Measurements from ENCODE around the gene C1QBP. TPM values are rescaled to one million over a fixed set of nuclear protein-coding genes. Genes with fewer than 3 reads are reported as not detected.
"Not testable (repeated sequence)": the region's sequence is repeated elsewhere in the genome, so short reads cannot be mapped to it uniquely, and the experiment has no call there.

Gene C1QBP
- polyA plus RNA-seq, 2 donors: 118 to 204 TPM

- H3K4me1 ChIP-seq (ENCODE audit: control insufficient read depth in 2 of 2, insufficient read depth in 2 of 2, low read length in 1 of 2); H3K27ac ChIP-seq (ENCODE audit: low read depth in 2 of 2, low read length in 1 of 2); H3K9me3 ChIP-seq (ENCODE audit: control insufficient read depth in 2 of 2, insufficient read depth in 1 of 2, low read depth in 1 of 2, low read length in 1 of 2); H3K4me3 ChIP-seq (ENCODE audit: low read depth in 1 of 2, low read length in 2 of 2); H3K27me3 ChIP-seq (ENCODE audit: control insufficient read depth in 1 of 2, insufficient read depth in 2 of 2, low read length in 2 of 2): not testable (repeated sequence)
- peaks cover 18 to 21% of the 10 kb centered on the region in 2 donors for H3K36me3 ChIP-seq (ENCODE audit: control insufficient read depth in 2 of 2, insufficient read depth in 2 of 2, low read length in 1 of 2)
- WGBS, 2 donors: 85 to 87% methylated on average over 11 to 12 of the region's 12 CpGs
Observed at GRCh38 chr17:5435781-5436315, 3.1 kb downstream of the C1QBP start.

GRCh38 chr17:5434984-5435383 lies 4.0 kb downstream of the C1QBP start:
- Histone ChIP-seq H3K4me1 (ENCODE audit: control insufficient read depth in 2 of 2, insufficient read depth in 2 of 2, low read length in 1 of 2) (peaks cover 0 to 3% of the 10 kb centered on the region in 2 donors), H3K27ac (ENCODE audit: low read depth in 2 of 2, low read length in 1 of 2) (no peak overlapping the region), H3K36me3 (ENCODE audit: control insufficient read depth in 2 of 2, insufficient read depth in 2 of 2, low read length in 1 of 2) (peaks cover 18 to 23% of the 10 kb centered on the region in 2 donors)

GRCh38 chr17:5431949-5432556 lies 6.9 kb downstream of the C1QBP start:
- Histone ChIP-seq H3K4me1 (ENCODE audit: control insufficient read depth in 2 of 2, insufficient read depth in 2 of 2, low read length in 1 of 2) (peaks cover 0 to 3% of the 10 kb centered on the region in 2 donors), H3K27ac (ENCODE audit: low read depth in 2 of 2, low read length in 1 of 2) (peak overlapping the region; percentile 1 to 58), H3K27me3 (ENCODE audit: control insufficient read depth in 1 of 2, insufficient read depth in 2 of 2, low read length in 2 of 2) (no peaks in the 10 kb centered on the region), H3K36me3 (ENCODE audit: control insufficient read depth in 2 of 2, insufficient read depth in 2 of 2, low read length in 1 of 2) (peaks cover 24 to 25% of the 10 kb centered on the region in 2 donors), H3K9me3 (ENCODE audit: control insufficient read depth in 2 of 2, insufficient read depth in 1 of 2, low read depth in 1 of 2, low read length in 1 of 2) (no peaks in the 10 kb centered on the region), H3K4me3 (ENCODE audit: low read depth in 1 of 2, low read length in 2 of 2) (no peak overlapping the region)
- WGBS, 2 donors: 63 to 65% methylated on average over 3 of the region's 3 CpGs

More at GRCh38 chr17:5434984-5435383, 4.0 kb downstream of the C1QBP start:
- no peaks in the 10 kb centered on the region for H3K9me3 ChIP-seq (ENCODE audit: control insufficient read depth in 2 of 2, insufficient read depth in 1 of 2, low read depth in 1 of 2, low read length in 1 of 2)
- WGBS, 2 donors: 93 to 94% methylated on average over 2 of the region's 2 CpGs
- H3K4me3 ChIP-seq (ENCODE audit: low read depth in 1 of 2, low read length in 2 of 2): no peak overlapping the region
- H3K27me3 ChIP-seq (ENCODE audit: control insufficient read depth in 1 of 2, insufficient read depth in 2 of 2, low read length in 2 of 2): no peaks in the 10 kb centered on the region

GRCh38 chr17:5431234-5431633 lies 7.7 kb downstream of the C1QBP start:
- not testable (repeated sequence) for H3K9me3 ChIP-seq (ENCODE audit: control insufficient read depth in 2 of 2, insufficient read depth in 1 of 2, low read depth in 1 of 2, low read length in 1 of 2); H3K4me3 ChIP-seq (ENCODE audit: low read depth in 1 of 2, low read length in 2 of 2); H3K4me1 ChIP-seq (ENCODE audit: control insufficient read depth in 2 of 2, insufficient read depth in 2 of 2, low read length in 1 of 2); H3K27me3 ChIP-seq (ENCODE audit: control insufficient read depth in 1 of 2, insufficient read depth in 2 of 2, low read length in 2 of 2)
- Histone ChIP-seq H3K27ac (ENCODE audit: low read depth in 2 of 2, low read length in 1 of 2) (peak overlapping the region; percentile 1 to 75), H3K36me3 (ENCODE audit: control insufficient read depth in 2 of 2, insufficient read depth in 2 of 2, low read length in 1 of 2) (peaks cover 24 to 26% of the 10 kb centered on the region in 2 donors)
- WGBS, 2 donors: 81 to 86% methylated on average over 5 of the region's 5 CpGs

GRCh38 chr17:5430413-5430999 lies 8.4 kb downstream of the C1QBP start:
- Histone ChIP-seq H3K4me3 (ENCODE audit: low read depth in 1 of 2, low read length in 2 of 2) (no peak overlapping the region), H3K27me3 (ENCODE audit: control insufficient read depth in 1 of 2, insufficient read depth in 2 of 2, low read length in 2 of 2) (no peaks in the 10 kb centered on the region), H3K27ac (ENCODE audit: low read depth in 2 of 2, low read length in 1 of 2) (peak overlapping the region; percentile 41 to 75), H3K36me3 (ENCODE audit: control insufficient read depth in 2 of 2, insufficient read depth in 2 of 2, low read length in 1 of 2) (peaks cover 24 to 33% of the 10 kb centered on the region in 2 donors), H3K9me3 (ENCODE audit: control insufficient read depth in 2 of 2, insufficient read depth in 1 of 2, low read depth in 1 of 2, low read length in 1 of 2) (no peaks in the 10 kb centered on the region), H3K4me1 (ENCODE audit: control insufficient read depth in 2 of 2, insufficient read depth in 2 of 2, low read length in 1 of 2) (peaks cover 0 to 3% of the 10 kb centered on the region in 2 donors)
- WGBS, 2 donors: 88 to 89% methylated on average over 3 of the region's 3 CpGs

- WGBS, 2 donors: 72 to 77% methylated on average over 3 of the region's 3 CpGs
Observed at GRCh38 chr17:5429191-5429887, 9.6 kb downstream of the C1QBP start.

GRCh38 chr17:5425826-5426225 lies 13.1 kb downstream of the C1QBP start:
- Histone ChIP-seq H3K4me1 (ENCODE audit: control insufficient read depth in 2 of 2, insufficient read depth in 2 of 2, low read length in 1 of 2) (peaks cover 0 to 1% of the 10 kb centered on the region in 2 donors), H3K36me3 (ENCODE audit: control insufficient read depth in 2 of 2, insufficient read depth in 2 of 2, low read length in 1 of 2) (peaks cover 6 to 18% of the 10 kb centered on the region in 2 donors), H3K27me3 (ENCODE audit: control insufficient read depth in 1 of 2, insufficient read depth in 2 of 2, low read length in 2 of 2) (no peaks in the 10 kb centered on the region), H3K27ac (ENCODE audit: low read depth in 2 of 2, low read length in 1 of 2) (no peak overlapping the region), H3K4me3 (ENCODE audit: low read depth in 1 of 2, low read length in 2 of 2) (no peak overlapping the region), H3K9me3 (ENCODE audit: control insufficient read depth in 2 of 2, insufficient read depth in 1 of 2, low read depth in 1 of 2, low read length in 1 of 2) (no peaks in the 10 kb centered on the region)
- 76 to 91% methylated on average over 3 of the region's 3 CpGs for WGBS, 2 donors

More at GRCh38 chr17:5429191-5429887, 9.6 kb downstream of the C1QBP start:
- H3K9me3 ChIP-seq (ENCODE audit: control insufficient read depth in 2 of 2, insufficient read depth in 1 of 2, low read depth in 1 of 2, low read length in 1 of 2): no peaks in the 10 kb centered on the region
- peaks cover 19 to 30% of the 10 kb centered on the region in 2 donors for H3K36me3 ChIP-seq (ENCODE audit: control insufficient read depth in 2 of 2, insufficient read depth in 2 of 2, low read length in 1 of 2)
- H3K27me3 ChIP-seq (ENCODE audit: control insufficient read depth in 1 of 2, insufficient read depth in 2 of 2, low read length in 2 of 2): no peaks in the 10 kb centered on the region
- peaks cover 0 to 3% of the 10 kb centered on the region in 2 donors for H3K4me1 ChIP-seq (ENCODE audit: control insufficient read depth in 2 of 2, insufficient read depth in 2 of 2, low read length in 1 of 2)
- peak overlapping the region in 1 of 2 donors; percentile 26 for H3K27ac ChIP-seq (ENCODE audit: low read depth in 2 of 2, low read length in 1 of 2)
- H3K4me3 ChIP-seq (ENCODE audit: low read depth in 1 of 2, low read length in 2 of 2): no peak overlapping the region

- H3K9me3 ChIP-seq (ENCODE audit: control insufficient read depth in 2 of 2, insufficient read depth in 1 of 2, low read depth in 1 of 2, low read length in 1 of 2): no peaks in the 10 kb centered on the region
- no peaks in the 10 kb centered on the region for H3K4me1 ChIP-seq (ENCODE audit: control insufficient read depth in 2 of 2, insufficient read depth in 2 of 2, low read length in 1 of 2)
- H3K36me3 ChIP-seq (ENCODE audit: control insufficient read depth in 2 of 2, insufficient read depth in 2 of 2, low read length in 1 of 2): peaks cover 6 to 17% of the 10 kb centered on the region in 2 donors
- no peaks in the 10 kb centered on the region for H3K27me3 ChIP-seq (ENCODE audit: control insufficient read depth in 1 of 2, insufficient read depth in 2 of 2, low read length in 2 of 2)
- no peak overlapping the region for H3K4me3 ChIP-seq (ENCODE audit: low read depth in 1 of 2, low read length in 2 of 2)
- WGBS, 2 donors: 81 to 83% methylated on average over 1 of the region's 1 CpG
- no peak overlapping the region for H3K27ac ChIP-seq (ENCODE audit: low read depth in 2 of 2, low read length in 1 of 2)
Observed at GRCh38 chr17:5424909-5425308, 14.0 kb downstream of the C1QBP start.

GRCh38 chr17:5422505-5422904 lies 16.4 kb downstream of the C1QBP start:
- 72 to 76% methylated on average over 2 of the region's 2 CpGs for WGBS, 2 donors
- Histone ChIP-seq H3K4me1 (ENCODE audit: control insufficient read depth in 2 of 2, insufficient read depth in 2 of 2, low read length in 1 of 2) (no peaks in the 10 kb centered on the region), H3K27ac (ENCODE audit: low read depth in 2 of 2, low read length in 1 of 2) (peak overlapping the region in 1 of 2 donors; percentile 38), H3K4me3 (ENCODE audit: low read depth in 1 of 2, low read length in 2 of 2) (no peak overlapping the region), H3K9me3 (ENCODE audit: control insufficient read depth in 2 of 2, insufficient read depth in 1 of 2, low read depth in 1 of 2, low read length in 1 of 2) (no peaks in the 10 kb centered on the region), H3K27me3 (ENCODE audit: control insufficient read depth in 1 of 2, insufficient read depth in 2 of 2, low read length in 2 of 2) (no peaks in the 10 kb centered on the region), H3K36me3 (ENCODE audit: control insufficient read depth in 2 of 2, insufficient read depth in 2 of 2, low read length in 1 of 2) (peaks cover under 1 to 14% of the 10 kb centered on the region in 2 donors)
